Pancreas (tissue), 10 donors: Measurements from ENCODE around the gene SLC14A1. TPM values are rescaled to one million over a fixed set of nuclear protein-coding genes. Genes with fewer than 3 reads are reported as not detected.

Experiments
- ATAC-seq, 4 donors: fragments of 200-7000 bp; cut with Tn5 transposase; one replicate each; pipeline versions ENCODE4 v1.8.0 to v1.9.1; 2020; ENCODE audit warnings: mild to moderate bottlenecking in 4 of 4, moderate library complexity in 4 of 4
- DNase-seq, 6 donors: peaks; one replicate each; pipeline ENCODE4 v3.0.0-alpha.2; 2020
- FAIRE-seq: peaks from 2 replicates; lab custom pipeline; 2012; peaks lifted over from hg19 to GRCh38; lab: Jason Lieb, UNC
- H3K27ac ChIP-seq, 4 donors: fragments of 200-600 bp; sonication (generic); 1 replicate in 3 of 4; 2 replicates in 1 of 4; pipeline versions ENCODE4 v1.5.0 to v1.8.0; 2020
- H3K27me3 ChIP-seq, 4 donors: fragments of 200-600 bp; one replicate each; pipeline ENCODE4 v1.8.0; 2021
- H3K36me3 ChIP-seq, 3 donors: fragments of 200-600 bp; sonication (generic) in 1 of 3; one replicate each; pipeline versions ENCODE4 v1.5.0 to v1.8.0; 2020 to 2021
- H3K4me1 ChIP-seq, 3 donors: fragments of 200-600 bp; one replicate each; pipeline ENCODE4 v1.8.0; 2021
- H3K4me3 ChIP-seq, 4 donors: fragments of 200-600 bp; sonication (generic) in 2 of 4; one replicate each; pipeline versions ENCODE4 v1.5.0 to v1.8.0; 2020 to 2021
- H3K9me3 ChIP-seq, 4 donors: fragments of 200-600 bp; one replicate each; pipeline ENCODE4 v1.8.0; 2021
- WGBS, 2 donors: extraction: QIAGEN DNeasy Blood & Tissue Kit; methylation state at CpG; one replicate each; pipeline ENCODE4 v1.1.7; 2013; 5-methylcytosine and 5-hydroxymethylcytosine counted together
- intact Hi-C, 3 donors: fragments of 100-400 bp; cut with DNase I; formaldehyde crosslinking; loops; one replicate each; pipeline versions ENCODE4 v1.11.1 to v1.14.2; 2022
- polyA plus RNA-seq, 2 donors: library from polyadenylated mRNA; stranded (reverse); fragments of 200-250 nt; gene quantifications; one replicate each; pipeline ENCODE4 v1.2.3, GENCODE V29; 2013
- total RNA-seq, 6 donors: library from RNA; stranded (reverse); fragmentation: NEBNext Ultra II Directional in 4 of 6; extraction: Animal tissue kit (Norgen Biotek cat#: 25700) in 4 of 6; gene quantifications; one replicate each; pipeline versions ENCODE4 v1.2.1 to v1.2.4, GENCODE V29; 2021 to 2023
- TF ChIP-seq, protein P1 (sequence below), 4 donors: fragments of 200-600 bp; sonication (generic) in 3 of 4; IDR thresholded peaks; one replicate each; pipeline versions ENCODE4 v1.5.0 to v1.8.0; 2021; ENCODE audit warnings: antibody characterized with exemption in 4 of 4
- donor health status: healthy with polysubstance abuse.
- donor health status: DM: no; HTN: no; CAD: no; lungs with moderate emphysema.
- donor health status: DM: no; HTN: no; CAD: no.
- donor health status: control.
- donor health status: control.
- donor health status: Bipolar disorder and iron deficiency.
- donor health status: DM: yes; HTN: yes; CAD: no.
- donor health status: DM: no; HTN: no; CAD: no.
- donor health status: DM: no; HTN: no; CAD: no.
- donor health status: DM: yes; HTN: yes; CAD: no.

Gene SLC14A1
- total and polyA plus RNA-seq, 8 donors = 0.49 to 2.5 (median 1.1) TPM

- Histone ChIP-seq H3K9me3 (no peaks in the 10 kb centered on the region), H3K4me3 (no peak overlapping the region), H3K27ac (no peak overlapping the region), H3K27me3 (no peaks in the 10 kb centered on the region), H3K4me1 (no peaks in the 10 kb centered on the region), H3K36me3 (no peaks in the 10 kb centered on the region)
- no peak for FAIRE-seq
- no peak for DNase-seq
- intact Hi-C loops = no loop called here
- no peak for ATAC-seq
- WGBS, 2 donors = 90 to 92% methylated on average over 3 of the region's 3 CpGs
- TF ChIP-seq, protein P1, sequence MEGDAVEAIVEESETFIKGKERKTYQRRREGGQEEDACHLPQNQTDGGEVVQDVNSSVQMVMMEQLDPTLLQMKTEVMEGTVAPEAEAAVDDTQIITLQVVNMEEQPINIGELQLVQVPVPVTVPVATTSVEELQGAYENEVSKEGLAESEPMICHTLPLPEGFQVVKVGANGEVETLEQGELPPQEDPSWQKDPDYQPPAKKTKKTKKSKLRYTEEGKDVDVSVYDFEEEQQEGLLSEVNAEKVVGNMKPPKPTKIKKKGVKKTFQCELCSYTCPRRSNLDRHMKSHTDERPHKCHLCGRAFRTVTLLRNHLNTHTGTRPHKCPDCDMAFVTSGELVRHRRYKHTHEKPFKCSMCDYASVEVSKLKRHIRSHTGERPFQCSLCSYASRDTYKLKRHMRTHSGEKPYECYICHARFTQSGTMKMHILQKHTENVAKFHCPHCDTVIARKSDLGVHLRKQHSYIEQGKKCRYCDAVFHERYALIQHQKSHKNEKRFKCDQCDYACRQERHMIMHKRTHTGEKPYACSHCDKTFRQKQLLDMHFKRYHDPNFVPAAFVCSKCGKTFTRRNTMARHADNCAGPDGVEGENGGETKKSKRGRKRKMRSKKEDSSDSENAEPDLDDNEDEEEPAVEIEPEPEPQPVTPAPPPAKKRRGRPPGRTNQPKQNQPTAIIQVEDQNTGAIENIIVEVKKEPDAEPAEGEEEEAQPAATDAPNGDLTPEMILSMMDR (IDR thresholded peaks at IDR 0.05) = no peak
Measured at GRCh38 chr18:45739268-45739667, 15.3 kb downstream of the SLC14A1 start.

DNA sequence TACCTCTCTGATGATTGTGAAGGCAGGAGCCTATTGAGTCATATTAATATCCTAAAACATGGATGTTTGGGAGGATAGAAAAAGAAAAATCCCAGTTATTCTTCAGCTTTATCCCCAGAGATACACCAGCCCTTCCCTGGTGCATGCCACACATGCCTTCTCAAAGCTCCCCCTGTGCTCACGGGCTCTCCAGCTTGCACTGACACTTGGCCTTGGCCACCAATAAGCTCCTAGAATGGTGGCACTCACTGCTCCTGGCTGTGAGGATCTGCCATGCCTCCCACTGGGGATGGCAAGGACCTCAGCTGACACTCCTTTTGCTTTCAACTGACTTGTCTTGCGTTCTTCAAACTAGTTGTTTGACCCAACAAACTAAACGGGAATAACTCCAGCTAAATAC, 15.9 kb downstream of the SLC14A1 start:
- TF ChIP-seq, protein P1 (IDR thresholded peaks at IDR 0.05) = no peak
- Histone ChIP-seq H3K27me3 (no peaks in the 10 kb centered on the region), H3K4me3 (no peak overlapping the region), H3K36me3 (no peaks in the 10 kb centered on the region), H3K4me1 (no peaks in the 10 kb centered on the region), H3K9me3 (no peaks in the 10 kb centered on the region), H3K27ac (no peak overlapping the region)
- 49 to 72% methylated on average over 3 of the region's 3 CpGs for WGBS, 2 donors
- FAIRE-seq (no peak), ATAC-seq (no peak), DNase-seq (no peak)
- intact Hi-C loops = no loop called here

GRCh38 chr18:45741056-45741455, 17.1 kb downstream of the SLC14A1 start:
- intact Hi-C loops = no loop called here
- no peak for FAIRE-seq
- DNase-seq = no peak
- no peak for ATAC-seq
- TF ChIP-seq, protein P1 (IDR thresholded peaks at IDR 0.05) = no peak
- Histone ChIP-seq H3K9me3 (no peaks in the 10 kb centered on the region), H3K4me1 (no peaks in the 10 kb centered on the region), H3K27ac (no peak overlapping the region), H3K4me3 (no peak overlapping the region), H3K27me3 (no peaks in the 10 kb centered on the region), H3K36me3 (no peaks in the 10 kb centered on the region)
- 89 to 94% methylated on average over 3 of the region's 3 CpGs for WGBS, 2 donors

- intact Hi-C loops = no loop called here
- Histone ChIP-seq H3K27ac (peak overlapping the region; percentile 22 to 66 (median 40)), H3K4me1 (peaks cover 0 to 5% (median 0%) of the 10 kb centered on the region in 3 donors), H3K36me3 (no peaks in the 10 kb centered on the region), H3K4me3 (no peak overlapping the region), H3K9me3 (no peaks in the 10 kb centered on the region), H3K27me3 (no peaks in the 10 kb centered on the region)
- TF ChIP-seq, protein P1 (IDR thresholded peaks at IDR 0.05) = no peak
- ATAC-seq (peak; percentile 46 to 82 (median 75)), FAIRE-seq (no peak), DNase-seq (peak in 1 of 6 donors; percentile 13)
- 57 to 62% methylated on average over 5 of the region's 5 CpGs for WGBS, 2 donors
Measured at GRCh38 chr18:45745817-45746461, 22.0 kb downstream of the SLC14A1 start.

DNA sequence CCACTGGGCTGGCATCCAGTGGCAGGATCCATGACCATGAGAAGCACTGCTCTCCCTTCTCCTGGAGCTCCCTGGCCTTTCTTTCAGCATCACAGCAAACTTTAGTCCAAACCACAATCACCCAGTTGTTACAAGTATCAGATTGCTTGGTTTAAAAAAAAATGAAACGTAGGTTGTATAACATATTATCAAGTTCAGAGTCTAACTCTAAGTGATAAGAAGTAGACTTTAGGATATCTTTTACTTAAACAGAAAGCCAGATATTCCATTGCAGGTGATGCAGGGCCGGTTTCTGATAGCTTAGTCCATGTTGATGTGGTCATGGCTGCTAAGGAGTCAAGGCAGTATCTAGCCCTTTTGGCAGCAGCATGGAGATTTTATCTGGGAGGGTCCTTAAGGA, 24.5 kb downstream of the SLC14A1 start:
- H3K36me3 ChIP-seq = no peaks in the 10 kb centered on the region
- intact Hi-C loops = no loop called here
- DNase-seq = no peak
- no peaks in the 10 kb centered on the region for H3K27me3 ChIP-seq
- TF ChIP-seq, protein P1 (IDR thresholded peaks at IDR 0.05) = no peak
- H3K4me1 ChIP-seq = peaks cover 0 to 6% (median 0%) of the 10 kb centered on the region in 3 donors
- H3K27ac ChIP-seq = no peak overlapping the region
- H3K9me3 ChIP-seq = no peaks in the 10 kb centered on the region
- H3K4me3 ChIP-seq = no peak overlapping the region
- 38 to 40% methylated on average over 2 of the region's 2 CpGs for WGBS, 2 donors
- FAIRE-seq = no peak
- no peak for ATAC-seq
